ENCODE measurements around the gene TDP1.

DNA sequence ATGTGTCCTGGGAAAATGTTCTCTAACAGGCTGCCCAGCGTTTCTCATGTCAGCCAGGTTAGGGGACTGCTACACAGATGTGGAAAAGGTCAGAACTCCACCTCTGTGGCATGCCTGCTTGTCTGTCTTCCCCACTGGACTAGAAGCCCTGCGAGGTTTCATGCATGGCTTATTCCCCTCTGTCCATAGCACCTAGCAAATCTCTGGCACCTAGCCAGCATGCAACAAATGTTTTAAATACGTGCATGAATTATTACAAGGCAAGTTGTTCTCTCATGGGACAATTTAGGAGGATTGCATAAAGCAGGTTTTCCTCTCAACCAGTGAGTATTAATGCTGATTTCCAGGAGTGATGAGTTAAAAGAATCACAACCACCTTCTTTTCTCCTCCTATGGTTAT, 84.7 kb downstream of the TDP1 start:
- TF ChIP-seq POLR2A (IDR thresholded peaks at IDR 0.05): no peak
- TF ChIP-seq, protein P1, sequence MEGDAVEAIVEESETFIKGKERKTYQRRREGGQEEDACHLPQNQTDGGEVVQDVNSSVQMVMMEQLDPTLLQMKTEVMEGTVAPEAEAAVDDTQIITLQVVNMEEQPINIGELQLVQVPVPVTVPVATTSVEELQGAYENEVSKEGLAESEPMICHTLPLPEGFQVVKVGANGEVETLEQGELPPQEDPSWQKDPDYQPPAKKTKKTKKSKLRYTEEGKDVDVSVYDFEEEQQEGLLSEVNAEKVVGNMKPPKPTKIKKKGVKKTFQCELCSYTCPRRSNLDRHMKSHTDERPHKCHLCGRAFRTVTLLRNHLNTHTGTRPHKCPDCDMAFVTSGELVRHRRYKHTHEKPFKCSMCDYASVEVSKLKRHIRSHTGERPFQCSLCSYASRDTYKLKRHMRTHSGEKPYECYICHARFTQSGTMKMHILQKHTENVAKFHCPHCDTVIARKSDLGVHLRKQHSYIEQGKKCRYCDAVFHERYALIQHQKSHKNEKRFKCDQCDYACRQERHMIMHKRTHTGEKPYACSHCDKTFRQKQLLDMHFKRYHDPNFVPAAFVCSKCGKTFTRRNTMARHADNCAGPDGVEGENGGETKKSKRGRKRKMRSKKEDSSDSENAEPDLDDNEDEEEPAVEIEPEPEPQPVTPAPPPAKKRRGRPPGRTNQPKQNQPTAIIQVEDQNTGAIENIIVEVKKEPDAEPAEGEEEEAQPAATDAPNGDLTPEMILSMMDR (IDR thresholded peaks at IDR 0.05 in 4 of 5, conservative IDR thresholded peaks at IDR 0.05 in 1 of 5): no peak
